Stimulated activated CD4-positive, alpha-beta T cell treated with anti-CD3 and anti-CD28 coated beads, TNF-alpha, amount 100 ng/mL, for 4 hours (primary cell): ENCODE measurements around the gene FXYD6.

Source experiments
- DNase-seq, 3 experiments: peaks; one replicate each; pipeline ENCODE4 v3.0.0-alpha.2; 2020; ENCODE audit warnings: low read depth in 3 of 3

FXYD6 gene

GRCh38 chr11:117887431-117888138 lies 11.1 kb upstream of the FXYD6 start:
- DNase-seq: no peak

GRCh38 chr11:117885777-117886176 lies 9.3 kb upstream of the FXYD6 start:
- no peak for DNase-seq

- no peak for DNase-seq
Measured at GRCh38 chr11:117884994-117885393, 8.5 kb upstream of the FXYD6 start.

GRCh38 chr11:117883063-117883462 lies 6.6 kb upstream of the FXYD6 start:
- no peak for DNase-seq

GRCh38 chr11:117882311-117882905 lies 6.0 kb upstream of the FXYD6 start:
- DNase-seq: no peak

- DNase-seq: no peak
Measured at GRCh38 chr11:117881217-117881616, 4.8 kb upstream of the FXYD6 start.

GRCh38 chr11:117879516-117880480 lies 3.3 kb upstream of the FXYD6 start:
- DNase-seq: no peak

- no peak for DNase-seq
Measured at GRCh38 chr11:117878939-117879475, 2.5 kb upstream of the FXYD6 start.

- no peak for DNase-seq
Measured at GRCh38 chr11:117878314-117878938, 2.0 kb upstream of the FXYD6 start.

- DNase-seq: no peak
Measured at GRCh38 chr11:117877120-117877784, 794 bp upstream of the FXYD6 start.

- DNase-seq: no peak
Measured at GRCh38 chr11:117876059-117876340, 458 bp downstream of the FXYD6 start.

- DNase-seq: peak in 1 of 3 experiments; percentile 8
Measured at GRCh38 chr11:117875382-117876058, 938 bp downstream of the FXYD6 start.

- no peak for DNase-seq
Measured at GRCh38 chr11:117874910-117875381, 1.5 kb downstream of the FXYD6 start.

GRCh38 chr11:117874253-117874909 lies 2.1 kb downstream of the FXYD6 start:
- no peak for DNase-seq

GRCh38 chr11:117873828-117874125 lies 2.7 kb downstream of the FXYD6 start:
- no peak for DNase-seq

- DNase-seq: no peak
Measured at GRCh38 chr11:117872975-117873827, 3.3 kb downstream of the FXYD6 start.

GRCh38 chr11:117872420-117872961 lies 4.0 kb downstream of the FXYD6 start:
- DNase-seq: no peak

- no peak for DNase-seq
Measured at GRCh38 chr11:117871784-117872183, 4.7 kb downstream of the FXYD6 start.

GRCh38 chr11:117871160-117871559 lies 5.3 kb downstream of the FXYD6 start:
- no peak for DNase-seq
